ENCODE results near the gene TFAP2E. TPM values are rescaled to one million over a fixed set of nuclear protein-coding genes. Genes with fewer than 3 reads are reported as not detected.

Gene TFAP2E
- total RNA-seq, 1 experiment from 2014 or later: 6.1 TPM

DNA sequence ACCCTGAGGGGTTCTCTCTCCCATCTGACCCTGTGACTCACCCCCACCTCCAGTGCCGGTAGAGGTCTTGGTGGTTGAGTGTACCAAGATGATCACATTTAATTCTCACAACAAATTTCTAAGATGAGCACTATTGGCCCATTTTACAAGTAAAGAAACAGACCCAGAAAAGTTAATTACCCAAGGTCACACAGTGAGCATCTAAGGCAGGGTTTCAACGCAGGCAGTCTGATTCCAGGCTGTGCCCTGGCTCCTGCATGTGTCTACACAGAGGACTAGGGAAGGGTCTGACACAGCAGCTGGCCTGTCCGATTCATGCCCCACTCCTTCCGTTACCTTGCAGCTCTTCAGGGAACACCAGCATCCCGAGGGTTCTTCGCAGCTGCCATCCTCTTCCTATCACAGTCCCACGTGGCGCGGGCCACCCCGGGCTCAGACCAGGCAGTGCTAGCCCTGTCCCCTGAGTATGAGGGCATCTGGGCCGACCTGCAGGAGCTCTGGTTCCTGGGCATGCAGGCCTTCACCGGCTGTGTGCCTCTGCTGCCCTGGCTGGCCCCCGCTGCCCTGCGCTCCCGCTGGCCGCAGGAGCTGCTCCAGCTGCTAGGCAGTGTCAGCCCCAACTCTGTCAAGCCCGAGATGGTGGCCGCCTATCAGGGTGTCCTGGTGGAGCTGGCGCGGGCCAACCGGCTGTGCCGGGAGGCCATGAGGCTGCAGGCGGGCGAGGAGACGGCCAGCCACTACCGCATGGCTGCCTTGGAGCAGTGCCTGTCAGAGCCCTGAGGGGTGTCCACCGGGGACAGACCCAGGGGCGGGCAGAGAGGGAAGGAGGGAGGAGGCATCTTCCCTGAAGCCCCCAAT is 8.0 kb upstream of the TFAP2E start (continued):
- TF ChIP-seq, protein P1, sequence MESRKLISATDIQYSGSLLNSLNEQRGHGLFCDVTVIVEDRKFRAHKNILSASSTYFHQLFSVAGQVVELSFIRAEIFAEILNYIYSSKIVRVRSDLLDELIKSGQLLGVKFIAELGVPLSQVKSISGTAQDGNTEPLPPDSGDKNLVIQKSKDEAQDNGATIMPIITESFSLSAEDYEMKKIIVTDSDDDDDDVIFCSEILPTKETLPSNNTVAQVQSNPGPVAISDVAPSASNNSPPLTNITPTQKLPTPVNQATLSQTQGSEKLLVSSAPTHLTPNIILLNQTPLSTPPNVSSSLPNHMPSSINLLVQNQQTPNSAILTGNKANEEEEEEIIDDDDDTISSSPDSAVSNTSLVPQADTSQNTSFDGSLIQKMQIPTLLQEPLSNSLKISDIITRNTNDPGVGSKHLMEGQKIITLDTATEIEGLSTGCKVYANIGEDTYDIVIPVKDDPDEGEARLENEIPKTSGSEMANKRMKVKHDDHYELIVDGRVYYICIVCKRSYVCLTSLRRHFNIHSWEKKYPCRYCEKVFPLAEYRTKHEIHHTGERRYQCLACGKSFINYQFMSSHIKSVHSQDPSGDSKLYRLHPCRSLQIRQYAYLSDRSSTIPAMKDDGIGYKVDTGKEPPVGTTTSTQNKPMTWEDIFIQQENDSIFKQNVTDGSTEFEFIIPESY (IDR thresholded peaks at IDR 0.05; ENCODE audit: extremely low read depth, insufficient replicate concordance, low read length): no peak

DNA sequence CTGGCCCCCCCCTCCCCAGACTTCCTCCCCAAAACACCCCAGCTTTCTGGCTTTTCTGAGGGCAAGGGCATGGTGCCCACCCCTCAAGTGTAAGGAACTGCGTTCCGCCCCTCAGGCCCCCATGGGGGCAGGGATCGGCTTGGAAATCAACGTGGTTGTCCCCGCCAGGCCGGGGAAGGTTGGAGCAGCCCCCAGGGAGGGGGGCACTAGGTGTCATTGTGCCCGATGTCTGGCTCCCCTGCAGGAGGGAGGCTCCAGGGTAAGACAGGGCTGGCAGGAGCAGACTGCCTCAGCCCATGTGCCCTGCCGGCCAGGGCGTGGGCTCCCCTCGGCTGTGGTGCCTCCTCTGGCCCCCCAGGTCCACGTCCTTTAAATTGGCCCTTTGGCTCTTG is 7.4 kb upstream of the TFAP2E start:
- peaks cover 7 to 12% of the 10 kb centered on the region in 2 experiments; a peak in 3 of 4 replicates for H3K4me1 ChIP-seq (ENCODE audit: control insufficient read depth in 1 of 2, insufficient read depth in 2 of 2, low read length in 2 of 2)
- H3K27me3 ChIP-seq (ENCODE audit: insufficient read depth, low read length): no peaks in the 10 kb centered on the region
- no peak overlapping the region for H2AFZ ChIP-seq (ENCODE audit: low read depth, low read length, poor library complexity, severe bottlenecking)
- H3K9me2 ChIP-seq (ENCODE audit: insufficient read depth): no peaks in the 10 kb centered on the region
- H3K27ac ChIP-seq (ENCODE audit: low read depth, low read length): no peak overlapping the region
- H3K36me3 ChIP-seq (ENCODE audit: control insufficient read depth in 1 of 2, insufficient read depth in 2 of 2, low read length in 2 of 2): peaks cover 4 to 7% of the 10 kb centered on the region in 2 experiments; a peak in 3 of 4 replicates
- CTCF ChIA-PET: interaction anchor here (0.6 to 1.7 kb wide), 4 partner anchors 8 to 397 kb away, joined by 3 to 32 read pairs (median 10); partner anchors contain the start of gene TFAP2E
- no peak overlapping the region for H3K9ac ChIP-seq (ENCODE audit: low read length)
- H3K4me3 ChIP-seq (replicated peaks in 1 of 2; ENCODE audit: low read depth in 1 of 2, low read length in 2 of 2): no peak overlapping the region
- H3K4me2 ChIP-seq (ENCODE audit: low read length): no peak overlapping the region
- RAD21 ChIA-PET (ENCODE audit: low non-redundant PET in 1 of 2, low total read pairs in 2 of 2, uncharacterized antibody in 2 of 2, unreplicated experiment in 2 of 2): interaction anchor here in 1 of 2 experiments (1.4 kb wide), 1 partner anchor 115 kb away, joined by 8 read pairs; no protein-coding TSS in a partner anchor
- ATAC-seq: no peak
- POLR2A ChIA-PET: no interaction called here
- no peak for DNase-seq (ENCODE audit: low read depth, low spot score)
- H3K9me3 ChIP-seq (ENCODE audit: control insufficient read depth in 1 of 2, insufficient read depth in 1 of 2, low read depth in 1 of 2, low read length in 2 of 2): no peaks in the 10 kb centered on the region
- no peaks in the 10 kb centered on the region for H4K20me1 ChIP-seq (ENCODE audit: insufficient read depth)
- intact Hi-C loops (cut with micrococcal nuclease): loop anchor here (2.0 kb wide), 1 partner anchor 363 kb away; no protein-coding TSS in a partner anchor
- BruUV-seq (replicated peaks): no TSS peak
- H3K79me2 ChIP-seq (ENCODE audit: insufficient read depth, low read length): no peaks in the 10 kb centered on the region
- TF ChIP-seq EZH2 (IDR thresholded peaks at IDR 0.05): no peak
- TF ChIP-seq TCF7L2 (IDR thresholded peaks at IDR 0.05; ENCODE audit: borderline replicate concordance, extremely low read depth, insufficient read depth, insufficient read length): no peak
- no peak for TF ChIP-seq CEBPB (IDR thresholded peaks at IDR 0.05; ENCODE audit: low read depth)
- TF ChIP-seq, protein P1 (IDR thresholded peaks at IDR 0.05; ENCODE audit: extremely low read depth, insufficient replicate concordance, low read length): no peak
- TF ChIP-seq ZFX (IDR thresholded peaks at IDR 0.05): no peak
- no peak for TF ChIP-seq YY1 (IDR thresholded peaks at IDR 0.05; ENCODE audit: extremely low read depth, insufficient replicate concordance, low read depth, low read length)
- no peak for TF ChIP-seq FOSL1 (IDR thresholded peaks at IDR 0.05; ENCODE audit: low read depth)
- no peak for TF ChIP-seq ELF1 (IDR thresholded peaks at IDR 0.05; ENCODE audit: borderline replicate concordance, low read depth)
- TF ChIP-seq EZH2phosphoT487 (IDR thresholded peaks at IDR 0.05; ENCODE audit: borderline replicate concordance): no peak
- no peak for TF ChIP-seq SRF (IDR thresholded peaks at IDR 0.05; ENCODE audit: low read depth)
- TF ChIP-seq POLR2AphosphoS5 (IDR thresholded peaks at IDR 0.05; ENCODE audit: low read depth, low read length): no peak
- no peak for TF ChIP-seq RAD21 (IDR thresholded peaks at IDR 0.05; ENCODE audit: low read depth)
- TF ChIP-seq, protein P2, sequence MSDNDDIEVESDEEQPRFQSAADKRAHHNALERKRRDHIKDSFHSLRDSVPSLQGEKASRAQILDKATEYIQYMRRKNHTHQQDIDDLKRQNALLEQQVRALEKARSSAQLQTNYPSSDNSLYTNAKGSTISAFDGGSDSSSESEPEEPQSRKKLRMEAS (IDR thresholded peaks at IDR 0.05): no peak
- TF ChIP-seq ZNF274 (IDR thresholded peaks at IDR 0.05; ENCODE audit: low read depth, low read length): no peak
- no peak for TF ChIP-seq POLR2A (IDR thresholded peaks at IDR 0.05; ENCODE audit: borderline replicate concordance, extremely low read depth, insufficient read depth, insufficient read length)
- TF ChIP-seq SIN3A (IDR thresholded peaks at IDR 0.05; ENCODE audit: low read depth): no peak
- TF ChIP-seq, protein P3, sequence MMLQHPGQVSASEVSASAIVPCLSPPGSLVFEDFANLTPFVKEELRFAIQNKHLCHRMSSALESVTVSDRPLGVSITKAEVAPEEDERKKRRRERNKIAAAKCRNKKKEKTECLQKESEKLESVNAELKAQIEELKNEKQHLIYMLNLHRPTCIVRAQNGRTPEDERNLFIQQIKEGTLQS (IDR thresholded peaks at IDR 0.05): no peak
- TF ChIP-seq SP1 (IDR thresholded peaks at IDR 0.05; ENCODE audit: low read depth): no peak

Data from HCT116 (cell line).